Thyroid gland (tissue), 4 donors: Measurements from ENCODE around the gene TOGARAM2.

ENCODE experiments used
- CTCF ChIP-seq, 6 experiments: fragments of 200-600 bp in 3 of 6; fragments of 450-650 bp in 3 of 6; sonication (generic) in 3 of 6; IDR thresholded peaks; one replicate each; pipeline ENCODE4 v1.5.1; 2016 to 2019; ENCODE audit warnings: antibody characterized with exemption in 6 of 6, mild to moderate bottlenecking in 2 of 6, inconsistent platforms in 1 of 6, moderate library complexity in 1 of 6
- POLR2A ChIP-seq, 2 donors: fragments of 450-650 bp; IDR thresholded peaks; one replicate each; pipeline ENCODE4 v1.6.1; 2017; ENCODE audit warnings: antibody characterized with exemption in 2 of 2, mild to moderate bottlenecking in 2 of 2, moderate library complexity in 1 of 2

DNA sequence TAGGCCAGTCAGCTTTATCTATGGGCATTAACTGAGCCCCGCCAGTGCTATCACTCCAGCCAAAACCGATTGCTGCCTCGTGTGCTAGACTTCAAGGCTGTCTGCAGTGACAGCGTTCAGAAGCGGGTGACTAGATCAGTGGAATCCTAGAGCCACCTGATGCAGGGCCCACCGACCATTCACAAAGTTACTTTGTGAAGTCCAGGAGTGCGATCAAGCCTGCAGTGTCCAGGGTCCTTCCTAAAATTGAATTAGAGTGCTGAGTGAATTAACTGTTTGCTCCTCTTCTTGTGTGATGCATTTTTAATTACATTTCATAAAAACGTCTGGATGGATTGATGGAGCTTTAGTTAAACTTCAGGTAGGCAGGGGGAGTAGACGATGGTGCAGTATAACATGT is 79.3 kb downstream of the TOGARAM2 start:
- TF ChIP-seq CTCF (IDR thresholded peaks at IDR 0.05) (no peak), POLR2A (IDR thresholded peaks at IDR 0.05) (no peak)
